HG03442 (cell line): ENCODE results near the gene OVOL1.

Source experiments
- ATAC-seq: cut with Tn5 transposase; IDR thresholded peaks from one replicate; pipeline ENCODE4 v1.9.1; 2021; ENCODE audit warnings: mild to moderate bottlenecking, moderate library complexity; ENCODE audit not compliant: unreplicated experiment

The OVOL1 gene

GRCh38 chr11:65790902-65791650 is 4.2 kb downstream of the OVOL1 start:
- ATAC-seq: no peak

- ATAC-seq: peak; percentile 75
Observed at GRCh38 chr11:65791719-65792213, 4.9 kb downstream of the OVOL1 start.

- ATAC-seq: no peak
Observed at GRCh38 chr11:65792456-65792855, 5.6 kb downstream of the OVOL1 start.

GRCh38 chr11:65793144-65793581 is 6.3 kb downstream of the OVOL1 start:
- ATAC-seq: no peak

- no peak for ATAC-seq
Observed at GRCh38 chr11:65793625-65794400, 7.0 kb downstream of the OVOL1 start.

DNA sequence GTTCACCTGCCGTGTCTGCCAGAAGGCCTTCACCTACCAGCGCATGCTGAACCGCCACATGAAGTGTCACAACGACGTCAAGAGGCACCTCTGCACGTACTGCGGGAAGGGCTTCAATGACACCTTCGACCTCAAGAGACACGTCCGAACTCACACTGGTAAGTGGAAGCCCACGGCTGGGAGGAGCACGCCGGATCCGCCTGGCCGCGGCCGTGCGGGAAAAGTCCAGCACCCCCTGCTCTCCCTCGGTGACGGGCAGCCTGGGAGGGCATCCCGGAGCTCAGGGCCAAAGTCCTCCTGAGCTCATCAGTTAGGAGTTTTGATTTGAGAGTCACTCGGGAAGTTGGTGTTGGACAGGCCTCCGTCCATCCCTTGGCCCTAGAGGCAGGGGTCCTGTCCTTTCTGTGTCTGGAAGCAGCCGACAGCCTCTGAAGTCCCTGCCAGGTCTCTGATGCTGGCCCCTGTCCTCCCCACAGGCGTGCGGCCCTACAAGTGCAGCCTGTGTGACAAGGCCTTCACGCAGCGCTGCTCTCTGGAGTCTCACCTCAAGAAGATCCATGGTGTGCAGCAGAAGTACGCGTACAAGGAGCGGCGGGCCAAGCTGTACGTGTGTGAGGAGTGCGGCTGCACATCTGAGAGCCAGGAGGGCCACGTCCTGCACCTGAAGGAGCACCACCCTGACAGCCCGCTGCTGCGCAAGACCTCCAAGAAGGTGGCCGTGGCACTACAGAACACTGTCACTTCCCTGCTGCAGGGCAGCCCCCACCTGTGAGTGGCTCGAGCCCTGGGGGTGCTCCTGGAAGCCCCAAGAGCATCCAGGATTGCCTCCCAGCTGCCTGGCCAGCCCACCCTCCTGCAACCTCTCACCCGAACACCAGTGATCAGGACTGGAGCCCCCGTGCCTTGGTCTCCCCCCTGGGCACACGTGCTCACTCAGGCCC is 8.0 kb downstream of the OVOL1 start:
- ATAC-seq: no peak

DNA sequence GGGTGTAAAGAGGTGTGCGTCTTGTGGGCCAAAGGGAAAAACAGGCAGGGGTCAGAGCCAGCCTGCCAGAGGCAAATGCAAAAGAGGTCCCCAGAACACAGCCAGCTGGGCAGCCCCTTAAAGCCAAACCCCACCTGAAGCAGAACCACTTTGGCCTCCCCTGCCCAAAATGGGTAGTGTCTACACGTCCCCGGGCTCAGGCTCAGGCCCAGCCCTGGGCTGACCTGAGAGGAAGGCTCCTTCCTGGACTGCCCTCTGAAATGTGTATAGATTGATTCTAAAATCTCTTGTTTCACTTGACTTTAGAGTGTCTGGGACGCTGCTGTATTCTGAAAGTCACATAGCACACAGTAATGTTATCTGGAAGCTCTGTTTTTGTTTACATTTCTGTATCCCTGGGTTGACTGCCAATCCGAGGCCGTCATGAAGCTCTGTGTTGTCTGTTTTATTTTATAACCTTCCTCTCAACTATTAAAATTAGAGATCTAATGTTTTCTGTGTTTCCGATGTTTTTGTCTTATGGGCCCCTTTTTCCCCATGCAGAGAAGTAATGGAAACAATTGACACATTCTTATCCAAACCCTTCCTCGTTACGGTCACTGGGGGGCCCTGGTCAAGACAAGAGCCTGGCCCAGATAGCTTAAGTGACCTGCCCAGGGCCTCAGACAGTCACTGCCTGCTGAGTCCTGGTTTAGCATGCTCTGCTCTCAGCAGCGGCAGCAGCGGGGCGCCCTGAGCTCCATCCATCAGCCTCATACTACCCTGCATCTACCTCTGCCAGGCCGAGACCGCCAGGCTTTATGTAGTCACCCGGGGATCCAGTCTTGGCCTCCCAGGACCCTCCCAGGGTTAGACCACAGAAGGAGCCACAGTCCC is 10.1 kb downstream of the OVOL1 start:
- no peak for ATAC-seq

- ATAC-seq: no peak
Observed at GRCh38 chr11:65797711-65798110, 10.8 kb downstream of the OVOL1 start.

DNA sequence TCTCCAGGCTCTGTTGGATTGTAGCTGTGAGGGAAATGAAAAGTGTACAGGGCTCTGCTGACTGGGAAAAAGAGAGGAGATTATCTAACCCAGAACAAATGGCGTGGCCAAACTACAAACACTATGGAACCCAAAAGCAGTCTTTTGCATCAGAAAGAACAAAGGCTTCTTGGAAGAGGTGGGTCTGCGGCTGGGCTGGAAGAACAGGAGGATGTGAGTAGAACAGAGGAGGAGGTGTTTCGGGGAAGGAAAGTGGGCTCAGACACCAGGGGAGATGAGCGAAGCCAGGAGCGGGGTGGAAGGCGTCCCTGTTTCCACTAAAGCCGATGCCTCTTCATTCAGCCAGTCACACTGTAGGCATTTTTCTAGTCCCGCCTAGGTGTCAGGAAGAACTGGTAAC is 12.0 kb downstream of the OVOL1 start:
- no peak for ATAC-seq

DNA sequence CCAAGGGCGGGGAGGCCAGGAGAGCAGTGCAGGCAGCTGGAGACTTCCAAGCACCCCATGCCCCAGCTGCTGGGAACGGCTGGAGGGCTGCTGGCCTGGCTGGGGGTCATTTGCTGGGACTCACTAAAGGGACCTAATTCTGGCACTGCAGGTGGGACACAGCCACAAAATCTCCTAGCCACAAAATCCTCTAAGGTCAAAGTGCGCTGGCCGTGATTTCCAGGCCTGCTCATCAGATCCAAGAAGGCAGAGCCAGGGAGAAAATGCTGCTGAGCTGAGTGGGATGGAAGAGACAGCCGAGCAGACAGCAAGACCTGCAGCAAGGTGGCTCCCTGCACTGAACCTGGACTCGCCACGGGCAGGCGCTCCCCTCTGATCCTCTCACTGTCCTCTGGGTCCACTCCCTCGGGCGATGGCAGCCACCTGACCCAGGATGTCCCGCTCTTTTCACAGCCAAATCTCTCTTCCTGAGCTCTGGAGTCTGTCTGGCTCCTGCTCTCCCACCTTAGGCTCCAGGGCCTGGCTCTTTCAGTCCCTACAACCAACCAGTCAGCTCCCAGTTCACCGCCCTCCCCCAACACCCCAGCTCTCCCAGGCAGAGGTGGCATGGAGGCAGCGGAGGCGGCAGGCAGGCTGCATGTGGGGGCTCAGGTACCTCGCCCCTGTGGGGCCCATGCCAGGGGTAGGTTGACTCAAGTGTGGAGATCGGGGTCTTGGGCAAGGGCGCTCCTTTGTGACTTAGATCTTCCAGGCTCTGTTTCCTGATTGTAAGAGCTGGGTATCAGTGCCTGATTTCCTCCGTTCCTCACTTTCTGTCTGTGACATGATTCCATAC is 14.5 kb downstream of the OVOL1 start:
- ATAC-seq: no peak

DNA sequence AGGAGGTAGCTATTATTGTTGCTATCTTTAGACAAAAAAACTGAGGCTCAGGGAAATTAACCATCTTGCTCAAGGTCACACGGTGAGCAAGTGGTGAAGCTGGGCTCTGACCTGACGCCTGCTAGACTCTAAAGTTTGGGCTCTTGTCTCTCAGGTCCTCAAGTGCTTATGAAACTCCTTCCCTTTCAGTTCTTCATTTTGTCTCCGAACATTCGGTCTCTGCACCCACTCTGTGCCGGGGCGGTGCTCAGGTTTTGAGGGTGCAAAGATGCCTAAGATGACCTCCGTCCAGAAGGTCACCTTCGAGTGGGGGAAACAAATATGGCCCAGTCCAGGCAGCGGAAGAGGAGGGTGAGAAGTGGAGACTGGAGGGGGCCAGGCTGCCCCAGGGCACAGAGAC is 16.0 kb downstream of the OVOL1 start:
- peak; percentile 72 for ATAC-seq

GRCh38 chr11:65803797-65804492 is 17.1 kb downstream of the OVOL1 start:
- no peak for ATAC-seq

GRCh38 chr11:65806979-65807378 is 20.1 kb downstream of the OVOL1 start:
- ATAC-seq: no peak

DNA sequence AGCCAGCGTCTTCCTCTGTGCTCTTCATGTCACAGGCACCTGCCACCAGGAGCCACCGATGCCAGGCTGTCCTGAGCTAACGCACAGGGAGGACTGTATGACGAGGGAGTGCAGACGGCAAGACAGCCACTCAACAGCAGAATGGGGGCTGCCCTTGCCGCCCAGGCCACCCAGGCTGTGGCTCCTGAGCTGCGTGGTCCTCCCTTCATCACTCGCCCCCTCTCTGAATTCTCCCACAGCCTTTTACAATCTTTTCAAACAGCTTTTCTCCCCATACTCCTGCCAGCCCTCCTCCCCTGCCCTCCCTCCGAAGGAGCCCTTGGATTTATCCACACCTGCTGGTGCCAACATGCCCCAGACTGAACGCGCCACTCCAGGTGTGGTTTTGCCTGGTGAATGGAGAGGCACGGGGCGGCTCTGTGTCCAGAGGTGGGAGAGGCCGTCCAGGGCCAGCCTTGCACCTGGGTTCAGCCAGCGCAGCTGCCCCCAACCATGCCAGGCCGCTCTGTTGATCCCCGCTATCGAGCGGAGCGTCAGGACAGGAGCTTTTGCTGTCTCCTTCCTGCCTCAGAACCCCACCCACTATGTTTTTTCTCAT is 22.0 kb downstream of the OVOL1 start:
- ATAC-seq: no peak

DNA sequence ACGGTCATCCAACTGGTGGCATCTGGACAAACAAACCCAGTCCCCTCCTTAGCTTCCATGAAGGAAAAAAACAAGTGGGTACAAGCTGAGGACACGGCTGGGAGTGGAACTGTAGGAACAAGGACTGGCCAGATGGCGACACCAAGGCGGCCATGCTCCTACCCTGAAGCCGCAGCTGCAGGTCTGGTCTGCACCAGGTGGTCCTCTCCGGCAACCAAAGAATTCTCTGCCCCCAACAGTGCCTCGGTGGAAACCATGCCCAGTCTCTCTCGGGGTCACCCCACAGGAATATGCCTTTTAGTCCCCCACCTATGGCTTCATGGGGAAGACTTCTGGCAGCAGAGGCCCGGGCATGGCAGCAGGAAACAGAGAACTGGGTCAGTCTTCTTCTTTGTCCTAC is 22.6 kb downstream of the OVOL1 start:
- ATAC-seq: no peak

- no peak for ATAC-seq
Observed at GRCh38 chr11:65810046-65810868, 23.4 kb downstream of the OVOL1 start.

- no peak for ATAC-seq
Observed at GRCh38 chr11:65811764-65812475, 25.1 kb downstream of the OVOL1 start.
